HG03571 (cell line): ENCODE results near the gene MAN2B2.

ENCODE experiments used
- ATAC-seq: cut with Tn5 transposase; IDR thresholded peaks from one replicate; pipeline ENCODE4 v1.9.1; 2021; ENCODE audit not compliant: unreplicated experiment

MAN2B2 gene

GRCh38 chr4:6566391-6567190 is 8.4 kb upstream of the MAN2B2 start:
- no peak for ATAC-seq

- no peak for ATAC-seq
Observed at GRCh38 chr4:6567218-6567617, 7.8 kb upstream of the MAN2B2 start.

- ATAC-seq: no peak
Observed at GRCh38 chr4:6568148-6568547, 6.8 kb upstream of the MAN2B2 start.

- ATAC-seq: no peak
Observed at GRCh38 chr4:6568689-6569332, 6.2 kb upstream of the MAN2B2 start.

- ATAC-seq: no peak
Observed at GRCh38 chr4:6571608-6572007, 3.4 kb upstream of the MAN2B2 start.

- no peak for ATAC-seq
Observed at GRCh38 chr4:6573551-6573950, 1.4 kb upstream of the MAN2B2 start.

GRCh38 chr4:6573986-6574746 is 823 bp upstream of the MAN2B2 start:
- ATAC-seq: no peak

GRCh38 chr4:6575503-6576240 is 683 bp downstream of the MAN2B2 start:
- ATAC-seq: no peak

GRCh38 chr4:6576512-6576911 is 1.5 kb downstream of the MAN2B2 start:
- ATAC-seq: no peak

GRCh38 chr4:6576932-6577331 is 1.9 kb downstream of the MAN2B2 start:
- ATAC-seq: no peak

- ATAC-seq: no peak
Observed at GRCh38 chr4:6577409-6577808, 2.4 kb downstream of the MAN2B2 start.

- no peak for ATAC-seq
Observed at GRCh38 chr4:6578221-6578620, 3.2 kb downstream of the MAN2B2 start.

GRCh38 chr4:6580353-6580752 is 5.4 kb downstream of the MAN2B2 start:
- no peak for ATAC-seq

GRCh38 chr4:6581566-6582121 is 6.7 kb downstream of the MAN2B2 start:
- no peak for ATAC-seq

- no peak for ATAC-seq
Observed at GRCh38 chr4:6582889-6583490, 8.0 kb downstream of the MAN2B2 start.

- ATAC-seq: no peak
Observed at GRCh38 chr4:6584865-6585264, 9.9 kb downstream of the MAN2B2 start.

GRCh38 chr4:6586715-6587325 is 11.8 kb downstream of the MAN2B2 start:
- ATAC-seq: no peak

- no peak for ATAC-seq
Observed at GRCh38 chr4:6589444-6589843, 14.5 kb downstream of the MAN2B2 start.

- no peak for ATAC-seq
Observed at GRCh38 chr4:6591313-6591712, 16.3 kb downstream of the MAN2B2 start.

GRCh38 chr4:6591781-6592180 is 16.8 kb downstream of the MAN2B2 start:
- no peak for ATAC-seq
